HG02642 (cell line): Measurements from ENCODE around the gene SLC35F3.

Experiments
- ATAC-seq: cut with Tn5 transposase; IDR thresholded peaks from one replicate; pipeline ENCODE4 v1.9.1; 2021; ENCODE audit warnings: mild to moderate bottlenecking; ENCODE audit not compliant: unreplicated experiment, poor library complexity

Gene SLC35F3

DNA sequence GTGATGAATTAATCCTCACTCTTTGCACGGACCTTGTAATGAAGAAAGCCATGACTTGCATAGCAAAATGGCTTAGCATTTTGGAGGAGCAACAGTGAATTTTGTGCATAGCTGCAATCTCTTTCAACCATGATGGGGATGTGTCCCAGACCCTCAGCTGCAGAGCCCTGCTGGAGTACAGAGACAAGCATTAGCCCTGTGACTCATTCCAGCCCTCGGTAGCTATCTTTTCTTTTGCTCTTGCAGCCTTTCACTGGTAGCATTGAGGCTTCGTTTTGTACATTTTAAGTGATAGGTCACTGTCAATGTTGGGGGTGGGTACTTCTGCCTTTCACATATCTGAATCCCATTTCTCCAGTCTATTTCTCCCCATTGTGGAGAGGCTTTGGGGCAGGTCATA, 58.4 kb downstream of the SLC35F3 start:
- no peak for ATAC-seq

DNA sequence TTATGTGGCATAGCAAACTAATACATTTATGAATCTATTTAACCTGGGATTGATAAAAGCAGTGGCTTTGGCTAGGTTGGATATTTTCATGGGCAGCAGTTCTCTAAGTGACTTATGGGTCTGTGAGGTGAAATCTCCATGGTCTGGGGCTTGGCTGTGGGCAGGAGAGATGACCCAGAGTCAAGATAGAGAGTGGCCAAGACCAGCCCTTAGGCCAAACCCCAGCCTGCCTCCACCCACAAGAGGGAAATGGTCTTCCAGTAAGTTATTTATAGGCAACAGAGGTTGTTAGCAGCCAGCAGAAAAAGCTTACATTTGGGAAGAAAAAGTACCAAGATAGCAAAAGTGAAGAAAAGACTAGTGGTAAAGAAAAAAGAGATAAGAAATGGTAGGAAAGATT, 61.4 kb downstream of the SLC35F3 start:
- no peak for ATAC-seq

- no peak for ATAC-seq
Observed at GRCh38 chr1:233971753-233972152, 67.3 kb downstream of the SLC35F3 start.

GRCh38 chr1:233972563-233972950, 68.1 kb downstream of the SLC35F3 start:
- ATAC-seq: no peak

DNA sequence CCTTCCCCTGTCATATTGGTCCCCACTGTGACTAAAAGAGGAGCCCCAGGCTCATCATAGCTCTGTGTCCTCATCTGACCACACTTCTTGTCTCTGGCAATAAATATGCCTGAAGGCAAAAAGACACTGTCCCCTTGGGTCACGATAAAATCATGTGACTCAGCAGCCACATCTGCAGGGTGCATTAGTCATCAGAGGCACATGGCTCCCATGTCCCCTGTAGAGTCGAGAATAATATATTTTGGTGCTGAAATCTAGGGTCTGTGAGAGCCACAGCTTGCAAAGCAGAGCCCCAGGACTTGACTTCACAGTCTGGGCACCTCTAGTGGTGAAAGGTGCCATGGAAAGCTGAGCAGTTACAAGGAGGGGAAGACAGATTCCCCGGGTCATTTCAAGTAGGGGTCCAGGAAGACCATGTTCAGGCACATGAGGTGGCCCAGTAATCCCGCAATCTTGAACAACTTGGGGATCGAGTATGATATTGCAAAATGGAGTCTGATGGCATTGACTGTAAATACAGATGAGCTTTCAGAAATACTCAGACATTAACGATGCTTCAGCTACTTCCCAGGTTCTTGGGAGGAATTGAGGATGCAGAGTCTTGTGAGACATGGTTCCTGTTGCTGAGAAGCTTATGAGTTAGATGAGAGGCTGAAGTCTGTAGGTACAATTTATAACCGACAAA, 68.6 kb downstream of the SLC35F3 start:
- no peak for ATAC-seq

- ATAC-seq: no peak
Observed at GRCh38 chr1:233975486-233975885, 71.0 kb downstream of the SLC35F3 start.

DNA sequence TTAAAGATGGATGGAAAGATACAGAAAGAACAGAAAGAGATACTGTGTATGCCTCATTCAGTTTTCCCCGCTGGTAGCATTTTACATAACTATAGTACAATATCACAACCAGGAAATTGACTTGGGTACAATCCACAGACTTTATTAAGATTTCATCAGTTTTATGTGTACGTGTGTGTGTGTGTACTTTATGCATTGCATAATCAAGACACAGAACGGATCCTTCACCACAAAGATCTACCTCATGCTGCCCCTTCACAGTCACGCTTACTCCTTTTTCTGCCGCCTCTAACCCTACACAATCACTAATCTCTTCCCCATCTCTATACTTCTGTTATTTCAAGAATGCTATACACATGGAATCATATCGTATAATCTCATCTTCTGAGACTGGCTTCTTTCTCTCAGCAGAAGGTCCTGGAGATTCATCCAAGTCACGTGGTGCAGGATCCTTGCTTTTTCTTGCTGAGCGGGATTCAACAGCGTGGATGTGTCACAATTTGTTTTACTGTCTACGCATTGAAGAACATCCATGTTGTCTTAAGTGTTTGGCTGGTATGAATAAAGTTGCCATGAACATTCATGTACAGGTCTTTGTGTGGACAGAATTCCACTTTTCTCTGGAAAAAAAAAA, 76.7 kb downstream of the SLC35F3 start:
- ATAC-seq: no peak

DNA sequence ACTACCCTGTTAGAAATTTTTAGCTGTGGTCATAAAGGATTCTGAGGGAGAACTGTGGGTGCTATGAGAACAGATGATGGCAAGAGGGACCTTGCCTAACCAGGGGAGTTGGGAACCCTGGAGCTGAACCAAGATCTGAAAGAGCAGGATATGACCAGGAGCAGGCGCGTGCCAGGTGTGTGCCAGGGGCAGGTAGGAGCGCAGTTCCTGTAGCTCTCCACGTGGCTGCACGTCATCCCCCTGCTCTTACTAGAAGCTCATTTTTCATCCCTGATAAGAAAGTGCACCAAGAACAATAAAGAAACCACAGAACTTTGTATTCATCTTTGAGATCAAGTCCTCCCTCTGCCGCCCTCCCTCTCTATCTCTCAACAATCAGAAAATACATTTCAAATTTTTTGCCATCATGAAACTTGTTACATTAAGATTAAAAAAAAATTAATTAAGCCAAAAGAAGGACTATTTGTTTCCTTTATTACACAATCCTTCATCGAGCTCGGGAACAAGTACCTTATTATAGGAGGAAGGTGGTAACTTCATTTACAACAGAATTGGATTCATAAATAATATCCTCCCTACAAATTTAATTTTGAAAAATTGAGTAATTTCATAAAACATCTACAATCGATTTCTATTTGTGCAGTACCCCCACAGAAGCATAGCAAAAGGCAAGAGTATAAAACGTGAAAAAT, 78.5 kb downstream of the SLC35F3 start:
- ATAC-seq: no peak

DNA sequence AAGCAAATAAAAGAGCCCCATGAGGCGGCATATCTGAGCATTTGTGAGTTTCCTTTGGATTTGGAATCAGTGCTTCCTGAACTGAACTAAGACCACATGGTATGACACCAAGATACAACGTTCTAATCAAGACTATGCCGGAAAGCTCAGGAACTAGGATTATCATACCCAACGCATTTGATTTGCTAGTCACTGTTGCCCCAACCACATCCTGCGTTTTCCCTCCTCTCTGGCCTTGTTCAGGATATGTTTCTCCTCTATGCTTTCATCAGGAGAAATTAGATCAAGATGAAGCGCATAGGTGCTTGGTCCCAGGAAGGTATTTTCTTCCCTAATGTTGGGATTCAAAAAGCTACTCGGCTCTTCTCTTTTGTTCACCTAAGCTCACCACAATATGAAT, 79.3 kb downstream of the SLC35F3 start:
- ATAC-seq: no peak

GRCh38 chr1:233988963-233989696, 84.7 kb downstream of the SLC35F3 start:
- no peak for ATAC-seq

GRCh38 chr1:233990486-233990885, 86.0 kb downstream of the SLC35F3 start:
- no peak for ATAC-seq

- ATAC-seq: no peak
Observed at GRCh38 chr1:233993651-233994050, 89.2 kb downstream of the SLC35F3 start.

DNA sequence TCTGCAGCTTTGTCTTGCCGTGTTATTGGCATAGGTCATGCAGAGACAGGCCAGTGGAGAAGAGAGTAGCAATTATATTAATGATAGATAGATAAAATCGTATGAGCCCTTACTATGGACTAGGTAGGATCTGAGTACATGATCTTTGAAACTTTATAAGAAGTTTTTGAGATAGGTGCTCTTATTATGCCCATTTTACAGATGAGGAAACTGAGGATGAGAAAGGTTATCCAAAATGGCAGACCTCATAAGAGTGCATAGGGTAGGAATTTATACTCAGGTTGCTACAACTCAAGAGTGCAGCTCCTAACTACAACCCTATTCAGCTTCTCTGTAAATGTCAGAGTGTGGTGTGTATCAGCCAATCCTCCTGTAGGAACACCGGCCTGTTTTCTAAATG, 89.6 kb downstream of the SLC35F3 start:
- ATAC-seq: no peak

DNA sequence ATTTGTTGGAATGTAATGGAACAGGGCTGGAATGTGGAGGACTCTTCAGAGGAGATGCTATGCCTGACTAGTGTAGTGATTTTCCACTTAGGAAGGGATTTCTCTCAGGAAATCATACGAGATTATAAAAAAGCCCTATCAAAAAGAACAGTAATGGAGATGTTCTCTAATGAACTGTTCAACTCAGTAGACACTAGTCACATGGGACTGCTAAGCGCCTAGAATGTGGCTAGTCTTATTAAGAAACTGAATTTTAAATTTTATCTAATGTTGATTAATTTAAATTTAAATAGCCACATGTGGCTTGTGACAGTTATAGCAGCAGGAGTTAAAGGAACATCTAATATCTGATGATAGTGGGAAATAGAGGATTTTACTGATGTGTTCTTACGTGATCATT, 94.0 kb downstream of the SLC35F3 start:
- ATAC-seq: no peak

- ATAC-seq: no peak
Observed at GRCh38 chr1:233998891-233999290, 94.4 kb downstream of the SLC35F3 start.

GRCh38 chr1:234000557-234001041, 96.1 kb downstream of the SLC35F3 start:
- ATAC-seq: no peak

- no peak for ATAC-seq
Observed at GRCh38 chr1:234001817-234002216, 97.3 kb downstream of the SLC35F3 start.

- no peak for ATAC-seq
Observed at GRCh38 chr1:234004591-234004990, 100.1 kb downstream of the SLC35F3 start.

DNA sequence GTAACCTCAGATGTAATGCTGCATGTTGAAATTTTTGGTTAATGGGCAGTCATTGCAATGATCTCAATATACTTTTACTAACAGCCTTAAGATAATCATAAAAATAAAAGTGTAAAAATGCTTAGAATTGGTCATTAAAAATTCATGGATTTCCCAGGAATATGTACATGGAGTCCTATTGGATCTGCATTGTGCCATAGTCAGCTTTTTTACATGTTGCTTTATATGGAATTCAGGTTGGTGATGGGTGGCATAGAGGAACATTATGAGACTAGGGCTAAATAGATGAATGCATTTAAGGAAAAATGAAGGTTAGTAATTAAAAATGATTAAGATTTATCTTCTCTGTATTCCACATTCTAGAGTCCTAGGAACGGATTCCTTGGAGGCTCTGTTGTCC, 103.2 kb downstream of the SLC35F3 start:
- ATAC-seq: no peak

DNA sequence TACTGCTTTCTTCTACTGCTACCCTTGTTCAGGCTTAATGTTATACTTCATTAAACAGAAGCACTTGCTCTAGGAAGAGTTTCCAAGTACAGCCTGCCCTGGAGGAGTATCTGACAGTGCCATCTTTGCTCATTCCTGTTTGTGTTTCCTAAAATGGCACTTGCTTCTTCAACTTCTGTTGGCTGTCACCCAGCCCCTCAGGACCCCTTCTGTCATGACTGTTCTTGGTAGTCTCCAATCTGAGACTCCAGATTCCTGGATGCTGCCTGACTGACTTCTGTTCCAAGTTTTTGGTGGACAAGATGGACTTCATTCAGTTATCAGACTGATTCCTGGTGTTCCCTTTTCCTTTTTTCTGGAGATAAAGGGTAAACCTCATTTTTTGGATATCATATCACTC, 104.1 kb downstream of the SLC35F3 start:
- ATAC-seq: no peak

DNA sequence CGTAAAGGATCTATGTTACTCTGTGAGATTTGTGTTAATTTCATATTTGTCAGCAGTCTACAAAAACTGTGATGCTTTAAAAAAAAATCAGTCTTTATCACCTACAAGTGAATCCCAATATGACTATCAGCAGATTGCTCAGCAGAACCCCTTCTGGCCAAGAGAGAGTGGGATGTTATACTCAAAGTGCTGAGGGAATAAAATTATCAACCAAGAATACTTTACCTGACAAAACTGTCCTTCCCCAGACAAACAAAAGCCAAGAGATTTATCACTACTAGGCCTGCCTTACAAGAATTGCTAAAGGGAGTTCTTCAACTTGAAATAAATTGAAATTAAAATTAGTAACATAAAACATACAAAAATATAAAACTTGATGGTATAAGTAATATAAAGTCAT, 105.2 kb downstream of the SLC35F3 start:
- no peak for ATAC-seq
